Vagina (tissue), 2 donors: ENCODE data around the gene USP7.

Source experiments
- POLR2A ChIP-seq, 2 donors: fragments of 450-650 bp; IDR thresholded peaks; one replicate each; pipeline ENCODE4 v1.6.1; 2017; ENCODE audit warnings: antibody characterized with exemption in 2 of 2, mild to moderate bottlenecking in 2 of 2, moderate library complexity in 2 of 2
- TF ChIP-seq, protein P1 (sequence below), 3 experiments: fragments of 450-650 bp in 2 of 3; fragments of 200-600 bp in 1 of 3; sonication (generic) in 1 of 3; IDR thresholded peaks; one replicate each; pipeline ENCODE4 v1.5.1; 2017 to 2019; ENCODE audit warnings: antibody characterized with exemption in 3 of 3, mild to moderate bottlenecking in 2 of 3, moderate library complexity in 2 of 3

DNA sequence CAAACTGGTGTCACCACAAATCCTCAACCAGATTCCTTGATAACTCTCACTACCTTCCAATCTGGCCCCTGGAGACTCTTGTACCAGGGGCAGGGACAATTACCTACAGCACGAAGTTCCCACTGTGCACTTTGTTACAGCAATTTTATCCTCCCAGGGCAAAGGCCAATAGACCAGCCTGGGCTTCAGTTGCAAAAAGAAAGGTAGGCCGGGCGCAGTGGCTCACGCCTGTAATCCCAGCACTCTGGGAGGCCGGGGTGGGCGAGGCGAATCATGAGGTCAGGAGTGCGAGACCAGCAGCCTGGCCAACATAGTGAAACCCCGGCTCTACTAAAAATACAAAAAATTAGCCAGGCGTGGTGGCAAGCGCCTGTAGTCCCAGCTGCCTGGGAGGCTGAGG, 36.9 kb downstream of the USP7 start:
- TF ChIP-seq POLR2A (IDR thresholded peaks at IDR 0.05): no peak
- TF ChIP-seq, protein P1, sequence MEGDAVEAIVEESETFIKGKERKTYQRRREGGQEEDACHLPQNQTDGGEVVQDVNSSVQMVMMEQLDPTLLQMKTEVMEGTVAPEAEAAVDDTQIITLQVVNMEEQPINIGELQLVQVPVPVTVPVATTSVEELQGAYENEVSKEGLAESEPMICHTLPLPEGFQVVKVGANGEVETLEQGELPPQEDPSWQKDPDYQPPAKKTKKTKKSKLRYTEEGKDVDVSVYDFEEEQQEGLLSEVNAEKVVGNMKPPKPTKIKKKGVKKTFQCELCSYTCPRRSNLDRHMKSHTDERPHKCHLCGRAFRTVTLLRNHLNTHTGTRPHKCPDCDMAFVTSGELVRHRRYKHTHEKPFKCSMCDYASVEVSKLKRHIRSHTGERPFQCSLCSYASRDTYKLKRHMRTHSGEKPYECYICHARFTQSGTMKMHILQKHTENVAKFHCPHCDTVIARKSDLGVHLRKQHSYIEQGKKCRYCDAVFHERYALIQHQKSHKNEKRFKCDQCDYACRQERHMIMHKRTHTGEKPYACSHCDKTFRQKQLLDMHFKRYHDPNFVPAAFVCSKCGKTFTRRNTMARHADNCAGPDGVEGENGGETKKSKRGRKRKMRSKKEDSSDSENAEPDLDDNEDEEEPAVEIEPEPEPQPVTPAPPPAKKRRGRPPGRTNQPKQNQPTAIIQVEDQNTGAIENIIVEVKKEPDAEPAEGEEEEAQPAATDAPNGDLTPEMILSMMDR (IDR thresholded peaks at IDR 0.05): no peak
